Smooth muscle cell (in vitro differentiated cells): ENCODE measurements around the gene KDM1A. TPM values are rescaled to one million over a fixed set of nuclear protein-coding genes. Genes with fewer than 3 reads are reported as not detected.

Experiments
- DNase-seq: peaks from one replicate; lab custom pipeline; 2025; ENCODE audit not compliant: unreplicated experiment; lab: John Stamatoyannopoulos, UW
- H2AFZ ChIP-seq: fragments of 200-600 bp; sonication (generic); 2 replicates; pipeline ENCODE4 v1.6.0; 2016; ENCODE audit warnings: antibody characterized with exemption, low read depth, mild to moderate bottlenecking
- H3F3A ChIP-seq: fragments of 200-600 bp; sonication (generic); 2 replicates; pipeline ENCODE4 v1.6.0; 2017; ENCODE audit warnings: antibody characterized with exemption, low read depth
- H3K27ac ChIP-seq: fragments of 200-600 bp; sonication (generic); 2 replicates; pipeline ENCODE4 v1.5.1; 2016; ENCODE audit warnings: low read depth, mild to moderate bottlenecking
- H3K27me3 ChIP-seq: fragments of 200-600 bp; sonication (generic); 2 replicates; pipeline ENCODE4 v1.6.1; 2016; ENCODE audit warnings: low read depth, mild to moderate bottlenecking
- H3K36me3 ChIP-seq: fragments of 200-600 bp; sonication (generic); 2 replicates; pipeline ENCODE4 v1.5.1; 2016; ENCODE audit warnings: low read depth
- H3K4me1 ChIP-seq: fragments of 200-600 bp; sonication (generic); 2 replicates; pipeline ENCODE4 v1.5.1; 2016; ENCODE audit warnings: low read depth
- H3K4me2 ChIP-seq: fragments of 200-600 bp; sonication (generic); 2 replicates; pipeline ENCODE4 v1.6.0; 2016; ENCODE audit warnings: mild to moderate bottlenecking
- H3K4me3 ChIP-seq: fragments of 200-600 bp; sonication (generic); 2 replicates; pipeline ENCODE4 v1.5.1; 2016; ENCODE audit warnings: mild to moderate bottlenecking
- H3K79me2 ChIP-seq: fragments of 200-600 bp; sonication (generic); 2 replicates; pipeline ENCODE4 v1.6.0; 2016; ENCODE audit warnings: low read depth, mild to moderate bottlenecking
- H3K9ac ChIP-seq: fragments of 200-600 bp; sonication (generic); 2 replicates; pipeline ENCODE4 v1.6.0; 2016; ENCODE audit warnings: low read depth
- H3K9me3 ChIP-seq: fragments of 200-600 bp; sonication (generic); replicated peaks from 2 replicates; pipeline ENCODE4 v1.5.1; 2016; ENCODE audit warnings: low read depth
- H4K20me1 ChIP-seq: fragments of 200-600 bp; sonication (generic); 2 replicates; pipeline ENCODE4 v1.6.0; 2016; ENCODE audit warnings: low read depth
- WGBS: methylation state at CpG from one replicate; pipeline ENCODE4 v1.1.7; 2016; ENCODE audit warnings: low lambda C conversion rate; 5-methylcytosine and 5-hydroxymethylcytosine counted together
- polyA plus RNA-seq: library from polyadenylated mRNA; unstranded; fragments of >200 nt; fragmentation: Nextera tagmentation; extraction: Ambion mirVana; gene quantifications from 2 replicates; pipeline ENCODE4 v1.2.1, GENCODE V29; 2016
- total RNA-seq: library from RNA; depleted of rRNA; stranded (reverse); fragments of >200 nt; gene quantifications from 2 replicates; pipeline ENCODE4 v1.2.3, GENCODE V29; 2014
- TF ChIP-seq, protein P1 (sequence below): fragments of 200-600 bp; sonication (generic); IDR thresholded peaks from 2 replicates; pipeline ENCODE4 v1.5.1; 2017; ENCODE audit warnings: borderline replicate concordance, mild to moderate bottlenecking, antibody characterized with exemption; ENCODE audit not compliant: insufficient read depth, poor library complexity, severe bottlenecking

The KDM1A gene
- total and polyA plus RNA-seq, 2 experiments from 2014 or later = 93.0 to 103 TPM

GRCh38 chr1:23122023-23122748 is 102.9 kb downstream of the KDM1A start:
- H3K27me3 ChIP-seq = no peaks in the 10 kb centered on the region
- peaks cover 100% of the 10 kb centered on the region for H4K20me1 ChIP-seq
- H3K4me1 ChIP-seq = peaks cover 23% of the 10 kb centered on the region
- no peaks in the 10 kb centered on the region for H3K36me3 ChIP-seq
- no peak overlapping the region for H3K9ac ChIP-seq
- DNase-seq = no peak
- no peak overlapping the region for H2AFZ ChIP-seq
- H3K9me3 ChIP-seq = no peaks in the 10 kb centered on the region
- whole genome bisulfite sequencing = 26% methylated on average over 4 of the region's 4 CpGs
- H3K4me2 ChIP-seq = peak overlapping the region; percentile 71
- H3K27ac ChIP-seq = no peak overlapping the region
- H3F3A ChIP-seq = peaks cover 7% of the 10 kb centered on the region
- TF ChIP-seq, protein P1, sequence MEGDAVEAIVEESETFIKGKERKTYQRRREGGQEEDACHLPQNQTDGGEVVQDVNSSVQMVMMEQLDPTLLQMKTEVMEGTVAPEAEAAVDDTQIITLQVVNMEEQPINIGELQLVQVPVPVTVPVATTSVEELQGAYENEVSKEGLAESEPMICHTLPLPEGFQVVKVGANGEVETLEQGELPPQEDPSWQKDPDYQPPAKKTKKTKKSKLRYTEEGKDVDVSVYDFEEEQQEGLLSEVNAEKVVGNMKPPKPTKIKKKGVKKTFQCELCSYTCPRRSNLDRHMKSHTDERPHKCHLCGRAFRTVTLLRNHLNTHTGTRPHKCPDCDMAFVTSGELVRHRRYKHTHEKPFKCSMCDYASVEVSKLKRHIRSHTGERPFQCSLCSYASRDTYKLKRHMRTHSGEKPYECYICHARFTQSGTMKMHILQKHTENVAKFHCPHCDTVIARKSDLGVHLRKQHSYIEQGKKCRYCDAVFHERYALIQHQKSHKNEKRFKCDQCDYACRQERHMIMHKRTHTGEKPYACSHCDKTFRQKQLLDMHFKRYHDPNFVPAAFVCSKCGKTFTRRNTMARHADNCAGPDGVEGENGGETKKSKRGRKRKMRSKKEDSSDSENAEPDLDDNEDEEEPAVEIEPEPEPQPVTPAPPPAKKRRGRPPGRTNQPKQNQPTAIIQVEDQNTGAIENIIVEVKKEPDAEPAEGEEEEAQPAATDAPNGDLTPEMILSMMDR = no peak
- H3K4me3 ChIP-seq = no peak overlapping the region
- H3K79me2 ChIP-seq = peaks cover 98% of the 10 kb centered on the region

GRCh38 chr1:23122796-23123195 is 103.5 kb downstream of the KDM1A start:
- Histone ChIP-seq H3K27me3 (no peaks in the 10 kb centered on the region), H3K4me2 (peak overlapping the region; percentile 71), H3K4me3 (no peak overlapping the region), H2AFZ (no peak overlapping the region), H3K9me3 (no peaks in the 10 kb centered on the region), H4K20me1 (peaks cover 100% of the 10 kb centered on the region), H3K36me3 (no peaks in the 10 kb centered on the region), H3K79me2 (peaks cover 97% of the 10 kb centered on the region), H3K4me1 (peaks cover 24% of the 10 kb centered on the region), H3K9ac (no peak overlapping the region), H3F3A (peaks cover 8% of the 10 kb centered on the region), H3K27ac (no peak overlapping the region)
- 77% methylated on average over 4 of the region's 4 CpGs for WGBS
- TF ChIP-seq, protein P1 = no peak
- DNase-seq = no peak

DNA sequence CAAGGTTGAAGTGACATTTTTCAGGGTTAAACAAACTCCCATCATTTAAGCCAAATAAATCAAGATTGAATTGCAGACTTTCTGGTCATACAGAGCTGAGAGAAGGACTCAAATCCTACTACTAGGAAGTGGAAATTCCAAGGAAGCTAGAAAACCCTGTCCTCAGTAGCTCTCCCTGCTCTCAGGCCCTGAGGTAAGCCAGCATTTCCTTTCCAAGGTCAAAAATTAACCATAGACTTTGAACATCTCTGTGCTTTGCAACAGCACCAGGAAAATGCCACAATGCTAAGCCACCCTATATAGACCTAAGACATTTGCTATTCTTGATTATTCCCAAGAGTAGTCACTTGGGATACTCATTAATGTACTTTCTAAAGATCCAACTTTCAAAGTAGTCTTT is 104.3 kb downstream of the KDM1A start:
- H3K27ac ChIP-seq = no peak overlapping the region
- no peak overlapping the region for H3K9ac ChIP-seq
- H4K20me1 ChIP-seq = peaks cover 100% of the 10 kb centered on the region
- peaks cover 97% of the 10 kb centered on the region for H3K79me2 ChIP-seq
- no peak overlapping the region for H3K4me2 ChIP-seq
- no peak for DNase-seq
- H3K36me3 ChIP-seq = no peaks in the 10 kb centered on the region
- TF ChIP-seq, protein P1 = no peak
- no peaks in the 10 kb centered on the region for H3K9me3 ChIP-seq
- H3K4me1 ChIP-seq = peaks cover 24% of the 10 kb centered on the region
- H3K27me3 ChIP-seq = no peaks in the 10 kb centered on the region
- H3F3A ChIP-seq = peaks cover 8% of the 10 kb centered on the region
- H3K4me3 ChIP-seq = no peak overlapping the region
- H2AFZ ChIP-seq = no peak overlapping the region
